SK-N-SH (cell line): ENCODE results near the gene PPP1R1B. TPM values are rescaled to one million over a fixed set of nuclear protein-coding genes. Genes with fewer than 3 reads are reported as not detected.

Source experiments
- CTCF ChIA-PET: fragments of 300-600, 350-600 bp; formaldehyde crosslinking; extraction: SDS; loops from one replicate; lab custom pipeline; 2021; lab: Yijun Ruan, JAX
- POLR2A ChIA-PET: fragments of 350-600 bp; sonication (Branson Sonifier 250); formaldehyde crosslinking; extraction: SDS; loops from one replicate; lab custom pipeline; 2020; ENCODE audit warnings: antibody characterized with exemption, inconsistent platforms; lab: Yijun Ruan, JAX
- DNase-seq: peaks from one replicate; pipeline ENCODE4 v3.0.0; 2012
- H2AFZ ChIP-seq: fragments of 200-600 bp; sonication (generic); 2 replicates; pipeline ENCODE4 v1.8.1; 2016; ENCODE audit warnings: antibody characterized with exemption, mild to moderate bottlenecking, low read depth
- H3F3A ChIP-seq: fragments of 200-600 bp; sonication (generic); replicated peaks from 2 replicates; pipeline ENCODE3; 2016; ENCODE audit warnings: antibody characterized with exemption, mild to moderate bottlenecking; ENCODE audit not compliant: insufficient read depth
- H3K27ac ChIP-seq, 2 experiments: fragments of 200-500 bp in 1 of 2; fragments of 200-600 bp in 1 of 2; sonication (Bioruptor generic) in 1 of 2; sonication (generic), shearing (Covaris generic) in 1 of 2; 2 replicates each; pipeline versions ENCODE4 v1.5.1 to v1.6.1; 2014 to 2016; ENCODE audit warnings: low read depth in 2 of 2, inconsistent platforms in 1 of 2, low read length in 1 of 2, mild to moderate bottlenecking in 1 of 2, mixed read lengths in 1 of 2
- H3K27me3 ChIP-seq: fragments of 200-600 bp; sonication (generic), shearing (Covaris generic); 2 replicates; pipeline ENCODE4 v1.6.1; 2016; ENCODE audit warnings: mixed run types; ENCODE audit not compliant: insufficient read depth
- H3K36me3 ChIP-seq, 2 experiments: fragments of 200-500 bp in 1 of 2; fragments of 200-600 bp in 1 of 2; sonication (Bioruptor generic) in 1 of 2; sonication (generic) in 1 of 2; replicated peaks in 1 of 2; 2 replicates each; pipeline versions ENCODE3 to v1.5.1; 2014 to 2016; ENCODE audit warnings: low read length in 1 of 2, mild to moderate bottlenecking in 1 of 2; ENCODE audit not compliant: insufficient read depth in 2 of 2, control insufficient read depth in 1 of 2
- H3K4me1 ChIP-seq, 2 experiments: fragments of 200-500 bp in 1 of 2; fragments of 200-600 bp in 1 of 2; sonication (Bioruptor generic) in 1 of 2; sonication (generic), shearing (Covaris generic) in 1 of 2; 2 replicates each; pipeline versions ENCODE4 v1.5.1 to v1.6.1; 2014 to 2016; ENCODE audit warnings: low read depth in 1 of 2, low read length in 1 of 2, mixed run types in 1 of 2; ENCODE audit not compliant: insufficient read depth in 2 of 2, control insufficient read depth in 1 of 2
- H3K4me2 ChIP-seq: fragments of 200-600 bp; sonication (generic), shearing (Covaris generic); 2 replicates; pipeline ENCODE4 v1.6.1; 2017; ENCODE audit warnings: mixed run types
- H3K4me3 ChIP-seq, 2 experiments: fragments of 200-500 bp in 1 of 2; fragments of 200-600 bp in 1 of 2; sonication (Bioruptor generic) in 1 of 2; sonication (generic), shearing (Covaris generic) in 1 of 2; 2 replicates each; pipeline versions ENCODE4 v1.5.1 to v1.8.1; 2014 to 2016; ENCODE audit warnings: low read depth in 2 of 2, inconsistent platforms in 1 of 2, low read length in 1 of 2, mild to moderate bottlenecking in 1 of 2, mixed read lengths in 1 of 2, moderate library complexity in 1 of 2
- H3K79me2 ChIP-seq: fragments of 200-600 bp; sonication (generic); 2 replicates; pipeline ENCODE4 v1.8.1; 2017; ENCODE audit warnings: mild to moderate bottlenecking; ENCODE audit not compliant: insufficient read depth
- H3K9ac ChIP-seq: fragments of 200-600 bp; sonication (generic); 2 replicates; pipeline ENCODE4 v1.6.1; 2017; ENCODE audit warnings: mixed run types
- H3K9me2 ChIP-seq: fragments of 200-600 bp; sonication (generic); 2 replicates; pipeline ENCODE4 v1.6.1; 2017; ENCODE audit warnings: mixed run types
- H3K9me3 ChIP-seq: fragments of 200-600 bp; sonication (generic); 2 replicates; pipeline ENCODE4 v1.6.1; 2017; ENCODE audit warnings: mixed run types, mild to moderate bottlenecking, moderate library complexity
- H4K20me1 ChIP-seq: fragments of 200-600 bp; sonication (generic); 2 replicates; pipeline ENCODE4 v1.6.1; 2017; ENCODE audit warnings: mild to moderate bottlenecking, mixed run types; ENCODE audit not compliant: insufficient read depth
- EZH2phosphoT487 ChIP-seq: fragments of 200-600 bp; sonication (generic); IDR thresholded peaks from 2 replicates; pipeline ENCODE4 v1.6.1; 2017; ENCODE audit warnings: low read depth, mixed run types, mild to moderate bottlenecking, antibody characterized with exemption, moderate library complexity, borderline replicate concordance
- FOXM1 ChIP-seq: IDR thresholded peaks from 2 replicates; pipeline ENCODE4 v1.4.0; 2012; ENCODE audit warnings: low read depth, mild to moderate bottlenecking
- GATA2 ChIP-seq: sonication (generic); formaldehyde crosslinking; IDR thresholded peaks from 2 replicates; pipeline ENCODE4 v1.5.0; 2020; ENCODE audit warnings: mild to moderate bottlenecking, missing genetic modification reagents
- JUND ChIP-seq: IDR thresholded peaks from 2 replicates; pipeline ENCODE4 v1.4.0; 2012
- MXI1 ChIP-seq: IDR thresholded peaks from 2 replicates; pipeline ENCODE4 v1.6.1; 2012; ENCODE audit warnings: mild to moderate bottlenecking, low read depth, low read length, improper control_type of control experiment
- NFIC ChIP-seq: IDR thresholded peaks from 2 replicates; pipeline ENCODE4 v1.4.0; 2012; ENCODE audit warnings: borderline replicate concordance
- NRF1 ChIP-seq: IDR thresholded peaks from 2 replicates; pipeline ENCODE4 v1.6.1; 2012; ENCODE audit warnings: low read depth, mild to moderate bottlenecking, low read length
- POLR2AphosphoS5 ChIP-seq: IDR thresholded peaks from 2 replicates; pipeline ENCODE4 v1.6.1; 2012; ENCODE audit warnings: low read depth, low read length
- RAD21 ChIP-seq: IDR thresholded peaks from 2 replicates; pipeline ENCODE4 v1.6.1; 2012; ENCODE audit warnings: mild to moderate bottlenecking, low read length
- RCOR1 ChIP-seq: fragments of 150-350 bp; IDR thresholded peaks from 2 replicates; pipeline ENCODE4 v1.6.1; 2017; ENCODE audit warnings: antibody characterized with exemption, low read length
- SIN3A ChIP-seq: IDR thresholded peaks from 2 replicates; pipeline ENCODE4 v1.6.1; 2012; ENCODE audit warnings: low read depth, mild to moderate bottlenecking, low read length, moderate library complexity, borderline replicate concordance
- SMC3 ChIP-seq: IDR thresholded peaks from 2 replicates; pipeline ENCODE4 v1.6.1; 2012; ENCODE audit warnings: low read depth, low read length, improper control_type of control experiment
- TAF1 ChIP-seq: IDR thresholded peaks from 2 replicates; pipeline ENCODE4 v1.6.1; 2012; ENCODE audit warnings: low read depth, mild to moderate bottlenecking, low read length, moderate library complexity, borderline replicate concordance
- YY1 ChIP-seq: IDR thresholded peaks from 2 replicates; pipeline ENCODE4 v1.4.0; 2012; ENCODE audit warnings: low read depth, mild to moderate bottlenecking
- WGBS: methylation state at CpG from one replicate; pipeline ENCODE4 v1.1.6; 2017; ENCODE audit warnings: low lambda C conversion rate; 5-methylcytosine and 5-hydroxymethylcytosine counted together
- polyA plus RNA-seq, 3 experiments: library from polyadenylated mRNA; depleted of rRNA; stranded (reverse); fragments of >200 nt; gene quantifications; 2 replicates each; pipeline ENCODE4 v1.2.3, GENCODE V29; 2012
- TF ChIP-seq, protein P1 (sequence below): IDR thresholded peaks from 2 replicates; pipeline ENCODE4 v1.4.0; 2012; ENCODE audit warnings: low read depth
- TF ChIP-seq, protein P2 (sequence below): IDR thresholded peaks from 2 replicates; pipeline ENCODE4 v1.4.0; 2012; ENCODE audit warnings: low read depth, borderline replicate concordance
- TF ChIP-seq, protein P3 (sequence below): fragments of 150-350 bp; IDR thresholded peaks from 2 replicates; pipeline ENCODE4 v1.6.1; 2017; ENCODE audit warnings: antibody characterized with exemption, low read length, low read depth, borderline replicate concordance

The PPP1R1B gene
- polyA plus RNA-seq, 1 of the 3 experiments (the other 2 are of a cell fraction), result 0.07 TPM

DNA sequence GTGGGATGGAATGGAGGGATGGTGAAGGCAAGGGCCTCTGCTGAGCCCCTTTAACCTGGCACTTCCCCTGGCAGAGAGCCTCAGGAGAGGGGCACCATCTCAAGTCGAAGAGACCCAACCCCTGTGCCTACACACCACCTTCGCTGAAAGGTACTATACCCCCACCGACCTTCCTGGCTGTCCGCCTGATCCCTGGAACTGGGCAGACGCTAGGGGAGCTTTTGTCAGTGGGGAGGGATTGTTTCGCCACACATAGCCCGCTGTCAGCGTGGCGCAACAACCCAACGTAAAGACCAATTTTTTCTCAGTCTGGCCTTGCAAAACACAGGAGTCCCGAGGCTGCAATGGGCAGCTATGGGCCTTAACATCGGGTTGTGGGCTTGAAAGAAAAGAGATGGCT is 3.1 kb downstream of the PPP1R1B start:
- peaks cover 41% of the 10 kb centered on the region for H3K27me3 ChIP-seq
- H2AFZ ChIP-seq, result no peak overlapping the region
- no peaks in the 10 kb centered on the region for H3K79me2 ChIP-seq
- no peaks in the 10 kb centered on the region for H3K9me2 ChIP-seq
- ChIA-PET POLR2A (no interaction called here), CTCF (interaction anchor here (1.5 to 17.4 kb wide), 5 partner anchors 7 to 82 kb away, joined by 4 to 483 read pairs (median 279); partner anchors contain the start of genes PNMT, PPP1R1B and TCAP)
- no peaks in the 10 kb centered on the region for H4K20me1 ChIP-seq
- H3K4me3 ChIP-seq, result no peak overlapping the region
- H3K27ac ChIP-seq, result no peak overlapping the region
- peaks cover 0 to 2% of the 10 kb centered on the region in 2 experiments; a peak in 1 of 4 replicates for H3K4me1 ChIP-seq
- H3K9me3 ChIP-seq, result no peaks in the 10 kb centered on the region
- DNase-seq, result no peak
- WGBS, result 66% methylated on average over 11 of the region's 12 CpGs
- TF ChIP-seq POLR2AphosphoS5 (no peak), NFIC (no peak), MXI1 (no peak), JUND (no peak)
- TF ChIP-seq, protein P1, sequence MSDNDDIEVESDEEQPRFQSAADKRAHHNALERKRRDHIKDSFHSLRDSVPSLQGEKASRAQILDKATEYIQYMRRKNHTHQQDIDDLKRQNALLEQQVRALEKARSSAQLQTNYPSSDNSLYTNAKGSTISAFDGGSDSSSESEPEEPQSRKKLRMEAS, result no peak
- no peak overlapping the region for H3K9ac ChIP-seq
- H3K36me3 ChIP-seq, result no peaks in the 10 kb centered on the region
- no peak overlapping the region for H3K4me2 ChIP-seq
- H3F3A ChIP-seq, result no peaks in the 10 kb centered on the region

DNA sequence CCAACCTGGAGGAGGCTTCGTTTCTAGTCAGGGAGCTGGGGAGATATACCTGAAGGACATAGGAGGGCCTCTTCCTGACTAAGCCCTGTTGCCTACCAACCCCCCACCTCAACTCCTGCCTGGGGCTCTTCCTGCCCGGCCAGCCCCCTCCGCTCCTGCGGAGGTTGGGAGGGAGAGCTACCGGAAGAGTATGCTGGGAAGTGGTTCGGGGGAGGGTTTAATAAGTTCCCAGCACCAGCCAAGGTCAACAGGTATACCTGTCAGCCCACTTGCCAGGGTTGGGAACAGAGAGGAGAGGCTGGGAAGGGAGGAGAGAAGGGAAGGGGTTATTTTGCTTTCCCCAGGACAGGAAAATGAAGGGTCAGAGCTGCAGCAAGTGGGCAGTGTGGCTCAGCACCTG is 4.7 kb downstream of the PPP1R1B start:
- Histone ChIP-seq H3K27ac (no peak overlapping the region), H4K20me1 (no peaks in the 10 kb centered on the region), H2AFZ (no peak overlapping the region), H3F3A (no peaks in the 10 kb centered on the region), H3K4me3 (no peak overlapping the region), H3K79me2 (no peaks in the 10 kb centered on the region), H3K9ac (no peak overlapping the region), H3K4me2 (no peak overlapping the region), H3K9me3 (no peaks in the 10 kb centered on the region), H3K27me3 (peaks cover 39% of the 10 kb centered on the region), H3K36me3 (no peaks in the 10 kb centered on the region), H3K4me1 (peaks cover 0 to 6% of the 10 kb centered on the region in 2 experiments; a peak in 1 of 4 replicates), H3K9me2 (no peaks in the 10 kb centered on the region)
- 60% methylated on average over 6 of the region's 6 CpGs for WGBS
- DNase-seq, result no peak
- ChIA-PET POLR2A (no interaction called here), CTCF (interaction anchor here (0.6 to 17.4 kb wide), 4 partner anchors 9 to 84 kb away, joined by 3 to 332 read pairs (median 4); partner anchors contain the start of gene PPP1R1B)
- TF ChIP-seq RCOR1 (no peak), TAF1 (no peak), EZH2phosphoT487 (no peak), SIN3A (no peak), NRF1 (no peak), FOXM1 (no peak)

DNA sequence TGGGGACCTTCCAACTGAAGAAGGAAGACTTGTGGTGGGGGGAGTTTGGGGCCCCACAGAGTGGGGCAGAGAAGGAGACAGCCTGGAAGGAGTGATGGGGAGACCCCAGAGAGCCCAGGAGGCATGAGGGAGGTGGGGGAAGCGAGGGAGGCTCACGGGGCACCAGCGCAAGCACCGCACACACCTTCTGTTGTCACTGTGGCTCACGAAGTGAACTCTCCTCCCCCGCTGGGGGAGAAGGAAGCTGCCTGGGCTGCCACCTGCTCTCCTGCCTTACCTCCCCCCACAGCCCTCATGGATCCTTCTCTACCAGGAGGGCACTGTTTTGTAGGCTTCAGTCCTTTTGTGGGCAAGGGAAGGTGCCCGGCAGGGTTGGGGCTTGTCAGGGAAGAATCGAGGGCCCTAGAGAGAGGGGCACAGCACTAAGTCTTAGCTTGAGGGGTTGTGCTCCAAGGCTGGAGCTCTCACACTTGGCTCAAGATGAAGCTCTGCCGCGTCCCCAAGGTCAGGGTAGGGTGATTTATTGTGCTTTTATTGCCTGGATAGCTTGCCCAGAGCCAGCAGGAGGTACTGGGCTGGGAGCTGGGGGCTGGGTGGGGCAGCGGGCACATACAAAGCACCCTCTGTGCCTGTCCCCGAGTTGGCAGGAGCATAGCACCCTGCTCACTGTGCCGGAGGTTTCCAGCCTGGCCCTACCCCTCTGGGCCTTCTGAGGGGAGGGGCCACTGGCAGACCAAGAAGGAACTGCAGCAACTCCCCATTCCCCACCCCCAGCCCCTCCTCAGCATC is 5.6 kb downstream of the PPP1R1B start:
- WGBS, result 43% methylated on average over 10 of the region's 13 CpGs

More for the DNA sequence above, 5.6 kb downstream of the PPP1R1B start:
- peaks cover 4% of the 10 kb centered on the region for H3K79me2 ChIP-seq
- H3F3A ChIP-seq, result no peaks in the 10 kb centered on the region
- no peak overlapping the region for H3K4me3 ChIP-seq
- TF ChIP-seq GATA2 (CRISPR knock-in tag) (no peak), YY1 (no peak), JUND (no peak), SMC3 (no peak), RAD21 (no peak), POLR2AphosphoS5 (no peak), NRF1 (no peak)
- TF ChIP-seq, protein P2, sequence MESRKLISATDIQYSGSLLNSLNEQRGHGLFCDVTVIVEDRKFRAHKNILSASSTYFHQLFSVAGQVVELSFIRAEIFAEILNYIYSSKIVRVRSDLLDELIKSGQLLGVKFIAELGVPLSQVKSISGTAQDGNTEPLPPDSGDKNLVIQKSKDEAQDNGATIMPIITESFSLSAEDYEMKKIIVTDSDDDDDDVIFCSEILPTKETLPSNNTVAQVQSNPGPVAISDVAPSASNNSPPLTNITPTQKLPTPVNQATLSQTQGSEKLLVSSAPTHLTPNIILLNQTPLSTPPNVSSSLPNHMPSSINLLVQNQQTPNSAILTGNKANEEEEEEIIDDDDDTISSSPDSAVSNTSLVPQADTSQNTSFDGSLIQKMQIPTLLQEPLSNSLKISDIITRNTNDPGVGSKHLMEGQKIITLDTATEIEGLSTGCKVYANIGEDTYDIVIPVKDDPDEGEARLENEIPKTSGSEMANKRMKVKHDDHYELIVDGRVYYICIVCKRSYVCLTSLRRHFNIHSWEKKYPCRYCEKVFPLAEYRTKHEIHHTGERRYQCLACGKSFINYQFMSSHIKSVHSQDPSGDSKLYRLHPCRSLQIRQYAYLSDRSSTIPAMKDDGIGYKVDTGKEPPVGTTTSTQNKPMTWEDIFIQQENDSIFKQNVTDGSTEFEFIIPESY, result no peak
- TF ChIP-seq, protein P3, sequence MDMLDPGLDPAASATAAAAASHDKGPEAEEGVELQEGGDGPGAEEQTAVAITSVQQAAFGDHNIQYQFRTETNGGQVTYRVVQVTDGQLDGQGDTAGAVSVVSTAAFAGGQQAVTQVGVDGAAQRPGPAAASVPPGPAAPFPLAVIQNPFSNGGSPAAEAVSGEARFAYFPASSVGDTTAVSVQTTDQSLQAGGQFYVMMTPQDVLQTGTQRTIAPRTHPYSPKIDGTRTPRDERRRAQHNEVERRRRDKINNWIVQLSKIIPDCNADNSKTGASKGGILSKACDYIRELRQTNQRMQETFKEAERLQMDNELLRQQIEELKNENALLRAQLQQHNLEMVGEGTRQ, result no peak
- TF ChIP-seq, protein P1, result no peak
- no peak overlapping the region for H3K9ac ChIP-seq
- H4K20me1 ChIP-seq, result no peaks in the 10 kb centered on the region
- H3K27me3 ChIP-seq, result peaks cover 29% of the 10 kb centered on the region
- H3K4me2 ChIP-seq, result no peak overlapping the region
- ChIA-PET CTCF (interaction anchor here (1.1 to 17.4 kb wide), 6 partner anchors 10 to 121 kb away, joined by 3 to 332 read pairs (median 8); partner anchors contain the start of gene PPP1R1B), POLR2A (no interaction called here)
- H3K27ac ChIP-seq, result no peak overlapping the region
- no peaks in the 10 kb centered on the region for H3K9me3 ChIP-seq
- peaks cover 0 to 8% of the 10 kb centered on the region in 2 experiments; a peak in 1 of 4 replicates for H3K4me1 ChIP-seq
- no peaks in the 10 kb centered on the region for H3K36me3 ChIP-seq
- no peaks in the 10 kb centered on the region for H3K9me2 ChIP-seq
- DNase-seq, result no peak
- H2AFZ ChIP-seq, result no peak overlapping the region
